NT2/D1 (cell line): ENCODE results near the gene CENPF.

Experiments used
- DNase-seq: peaks from one replicate; pipeline ENCODE4 v3.0.0-alpha.2; 2011; ENCODE audit warnings: low read depth, low spot score
- H3K27me3 ChIP-seq: 2 replicates; pipeline ENCODE4 v1.6.0; 2011; ENCODE audit warnings: mild to moderate bottlenecking; ENCODE audit not compliant: insufficient read length, insufficient read depth
- H3K36me3 ChIP-seq: 2 replicates; pipeline ENCODE4 v1.6.1; 2011; ENCODE audit warnings: mild to moderate bottlenecking, low read length, mixed read lengths; ENCODE audit not compliant: insufficient read depth, insufficient read length
- H3K4me1 ChIP-seq: 2 replicates; pipeline ENCODE4 v1.5.1; 2011; ENCODE audit not compliant: insufficient read depth, insufficient read length
- H3K4me3 ChIP-seq: 2 replicates; pipeline ENCODE4 v1.5.1; 2011; ENCODE audit warnings: low read depth; ENCODE audit not compliant: insufficient read length
- H3K9ac ChIP-seq: 2 replicates; pipeline ENCODE4 v1.6.0; 2011; ENCODE audit warnings: low read depth; ENCODE audit not compliant: insufficient read length
- H3K9me3 ChIP-seq: 2 replicates; pipeline ENCODE4 v1.5.1; 2011; ENCODE audit warnings: mild to moderate bottlenecking, low read length; ENCODE audit not compliant: insufficient read depth
- SUZ12 ChIP-seq: IDR thresholded peaks from 2 replicates; pipeline ENCODE4 v1.6.1; 2011; ENCODE audit not compliant: insufficient read length, insufficient read depth; ENCODE audit errors: extremely low read depth
- YY1 ChIP-seq: IDR thresholded peaks from 2 replicates; pipeline ENCODE4 v1.6.1; 2011; ENCODE audit not compliant: insufficient read length, insufficient read depth
- ZNF274 ChIP-seq: IDR thresholded peaks from 2 replicates; pipeline ENCODE4 v1.6.1; 2011; ENCODE audit warnings: mild to moderate bottlenecking, low read depth, low read length

The CENPF gene

GRCh38 chr1:214640431-214641213 is 37.6 kb downstream of the CENPF start:
- DNase-seq, result no peak
- peaks cover 97% of the 10 kb centered on the region for H3K36me3 ChIP-seq
- H3K27me3 ChIP-seq, result no peaks in the 10 kb centered on the region

GRCh38 chr1:214641214-214641895 is 38.4 kb downstream of the CENPF start:
- no peak for DNase-seq
- H3K27me3 ChIP-seq, result no peaks in the 10 kb centered on the region
- peaks cover 97% of the 10 kb centered on the region for H3K36me3 ChIP-seq
- H3K4me1 ChIP-seq, result no peaks in the 10 kb centered on the region
- no peak overlapping the region for H3K4me3 ChIP-seq
- no peaks in the 10 kb centered on the region for H3K9me3 ChIP-seq
- no peak overlapping the region for H3K9ac ChIP-seq
- TF ChIP-seq ZNF274 (no peak), SUZ12 (no peak), YY1 (no peak)

More at GRCh38 chr1:214640431-214641213, 37.6 kb downstream of the CENPF start:
- Histone ChIP-seq H3K4me3 (no peak overlapping the region), H3K9me3 (no peaks in the 10 kb centered on the region), H3K9ac (no peak overlapping the region), H3K4me1 (no peaks in the 10 kb centered on the region)
- no peak for TF ChIP-seq ZNF274
- TF ChIP-seq YY1, result no peak
- TF ChIP-seq SUZ12, result no peak

- H3K36me3 ChIP-seq, result peaks cover 100% of the 10 kb centered on the region
- no peaks in the 10 kb centered on the region for H3K4me1 ChIP-seq
- no peak for TF ChIP-seq SUZ12
- TF ChIP-seq YY1, result no peak
- no peak for TF ChIP-seq ZNF274
- no peak overlapping the region for H3K9ac ChIP-seq
- no peaks in the 10 kb centered on the region for H3K27me3 ChIP-seq
- no peak overlapping the region for H3K4me3 ChIP-seq
- DNase-seq, result no peak
- H3K9me3 ChIP-seq, result no peaks in the 10 kb centered on the region
Measured at GRCh38 chr1:214643030-214643429, 40.0 kb downstream of the CENPF start.

- H3K4me1 ChIP-seq, result no peaks in the 10 kb centered on the region
- no peak overlapping the region for H3K4me3 ChIP-seq
- TF ChIP-seq SUZ12 (no peak), YY1 (no peak), ZNF274 (no peak)
- H3K36me3 ChIP-seq, result peaks cover 100% of the 10 kb centered on the region
- no peaks in the 10 kb centered on the region for H3K27me3 ChIP-seq
- H3K9ac ChIP-seq, result no peak overlapping the region
- DNase-seq, result no peak
- H3K9me3 ChIP-seq, result no peaks in the 10 kb centered on the region
Measured at GRCh38 chr1:214645712-214646111, 42.7 kb downstream of the CENPF start.

- Histone ChIP-seq H3K4me1 (no peaks in the 10 kb centered on the region), H3K27me3 (no peaks in the 10 kb centered on the region), H3K9me3 (no peaks in the 10 kb centered on the region), H3K9ac (no peak overlapping the region), H3K4me3 (no peak overlapping the region), H3K36me3 (peaks cover 94% of the 10 kb centered on the region)
- TF ChIP-seq YY1 (no peak), SUZ12 (no peak), ZNF274 (no peak)
- DNase-seq, result no peak
Measured at GRCh38 chr1:214648801-214649200, 45.8 kb downstream of the CENPF start.

GRCh38 chr1:214649607-214650006 is 46.6 kb downstream of the CENPF start:
- Histone ChIP-seq H3K9me3 (no peaks in the 10 kb centered on the region), H3K36me3 (peaks cover 94% of the 10 kb centered on the region), H3K27me3 (no peaks in the 10 kb centered on the region), H3K4me1 (no peaks in the 10 kb centered on the region), H3K4me3 (no peak overlapping the region), H3K9ac (no peak overlapping the region)
- DNase-seq, result no peak
- no peak for TF ChIP-seq YY1
- no peak for TF ChIP-seq ZNF274
- no peak for TF ChIP-seq SUZ12

GRCh38 chr1:214650664-214651063 is 47.7 kb downstream of the CENPF start:
- no peaks in the 10 kb centered on the region for H3K27me3 ChIP-seq
- H3K4me1 ChIP-seq, result no peaks in the 10 kb centered on the region
- H3K4me3 ChIP-seq, result no peak overlapping the region
- DNase-seq, result no peak
- peaks cover 93% of the 10 kb centered on the region for H3K36me3 ChIP-seq
- H3K9me3 ChIP-seq, result no peaks in the 10 kb centered on the region
- no peak overlapping the region for H3K9ac ChIP-seq
- TF ChIP-seq YY1, result no peak
- no peak for TF ChIP-seq SUZ12
- no peak for TF ChIP-seq ZNF274

GRCh38 chr1:214657299-214657698 is 54.3 kb downstream of the CENPF start:
- Histone ChIP-seq H3K9me3 (no peaks in the 10 kb centered on the region), H3K9ac (no peak overlapping the region), H3K4me1 (no peaks in the 10 kb centered on the region), H3K36me3 (peaks cover 95% of the 10 kb centered on the region), H3K27me3 (no peaks in the 10 kb centered on the region), H3K4me3 (no peak overlapping the region)
- no peak for DNase-seq
- TF ChIP-seq ZNF274, result no peak
- no peak for TF ChIP-seq YY1
- TF ChIP-seq SUZ12, result no peak
